ENCODE measurements around the gene C19orf47.
"Not testable (repeated sequence)": the region's sequence is repeated elsewhere in the genome, so short reads cannot be mapped to it uniquely, and the experiment has no call there.

Gene C19orf47

GRCh38 chr19:40336601-40336900 is 11.6 kb downstream of the C19orf47 start:
- TF ChIP-seq, protein P1, sequence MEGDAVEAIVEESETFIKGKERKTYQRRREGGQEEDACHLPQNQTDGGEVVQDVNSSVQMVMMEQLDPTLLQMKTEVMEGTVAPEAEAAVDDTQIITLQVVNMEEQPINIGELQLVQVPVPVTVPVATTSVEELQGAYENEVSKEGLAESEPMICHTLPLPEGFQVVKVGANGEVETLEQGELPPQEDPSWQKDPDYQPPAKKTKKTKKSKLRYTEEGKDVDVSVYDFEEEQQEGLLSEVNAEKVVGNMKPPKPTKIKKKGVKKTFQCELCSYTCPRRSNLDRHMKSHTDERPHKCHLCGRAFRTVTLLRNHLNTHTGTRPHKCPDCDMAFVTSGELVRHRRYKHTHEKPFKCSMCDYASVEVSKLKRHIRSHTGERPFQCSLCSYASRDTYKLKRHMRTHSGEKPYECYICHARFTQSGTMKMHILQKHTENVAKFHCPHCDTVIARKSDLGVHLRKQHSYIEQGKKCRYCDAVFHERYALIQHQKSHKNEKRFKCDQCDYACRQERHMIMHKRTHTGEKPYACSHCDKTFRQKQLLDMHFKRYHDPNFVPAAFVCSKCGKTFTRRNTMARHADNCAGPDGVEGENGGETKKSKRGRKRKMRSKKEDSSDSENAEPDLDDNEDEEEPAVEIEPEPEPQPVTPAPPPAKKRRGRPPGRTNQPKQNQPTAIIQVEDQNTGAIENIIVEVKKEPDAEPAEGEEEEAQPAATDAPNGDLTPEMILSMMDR (IDR thresholded peaks at IDR 0.05; ENCODE audit: borderline replicate concordance, insufficient read depth, low read depth, low read length) = no peak
- no peak overlapping the region for H3K4me3 ChIP-seq (ENCODE audit: low read depth, low read length)

GRCh38 chr19:40335855-40336600 is 12.2 kb downstream of the C19orf47 start:
- no peak overlapping the region for H3K4me3 ChIP-seq (ENCODE audit: low read depth, low read length)
- TF ChIP-seq, protein P1 (IDR thresholded peaks at IDR 0.05; ENCODE audit: borderline replicate concordance, insufficient read depth, low read depth, low read length) = no peak

- H3K4me3 ChIP-seq (ENCODE audit: low read depth, low read length) = no peak overlapping the region
- TF ChIP-seq, protein P1 (IDR thresholded peaks at IDR 0.05; ENCODE audit: borderline replicate concordance, insufficient read depth, low read depth, low read length) = no peak
Observed at GRCh38 chr19:40335101-40335500, 13.1 kb downstream of the C19orf47 start.

- not testable (repeated sequence) for H3K4me3 ChIP-seq (ENCODE audit: low read depth, low read length)
Observed at GRCh38 chr19:40333083-40333482, 15.1 kb downstream of the C19orf47 start.

DNA sequence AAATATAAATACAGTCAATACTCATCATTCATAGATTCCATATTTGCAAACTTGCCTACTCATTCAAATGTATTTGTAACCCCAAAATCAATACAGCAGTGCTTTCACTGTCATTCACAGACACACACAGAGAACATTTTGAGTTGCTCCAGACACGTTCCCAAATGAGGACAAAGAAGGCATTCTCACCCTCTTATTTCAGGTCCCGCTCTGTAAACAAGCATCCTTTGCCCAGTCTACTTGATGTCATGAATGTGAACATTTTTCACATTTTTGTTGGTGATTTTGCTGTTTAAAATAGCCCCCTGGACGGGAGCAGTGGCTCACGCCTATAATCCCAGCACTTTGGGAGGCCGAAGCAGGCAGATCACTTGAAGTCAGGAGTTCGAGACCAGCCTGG is 15.5 kb downstream of the C19orf47 start:
- TF ChIP-seq, protein P1 (IDR thresholded peaks at IDR 0.05; ENCODE audit: borderline replicate concordance, insufficient read depth, low read depth, low read length) = no peak

GRCh38 chr19:40331052-40331451 is 17.1 kb downstream of the C19orf47 start:
- TF ChIP-seq, protein P1 (IDR thresholded peaks at IDR 0.05; ENCODE audit: borderline replicate concordance, insufficient read depth, low read depth, low read length) = no peak
- H3K4me3 ChIP-seq (ENCODE audit: low read depth, low read length) = no peak overlapping the region

More for the DNA sequence above, 15.5 kb downstream of the C19orf47 start:
- no peak overlapping the region for H3K4me3 ChIP-seq (ENCODE audit: low read depth, low read length)

DNA sequence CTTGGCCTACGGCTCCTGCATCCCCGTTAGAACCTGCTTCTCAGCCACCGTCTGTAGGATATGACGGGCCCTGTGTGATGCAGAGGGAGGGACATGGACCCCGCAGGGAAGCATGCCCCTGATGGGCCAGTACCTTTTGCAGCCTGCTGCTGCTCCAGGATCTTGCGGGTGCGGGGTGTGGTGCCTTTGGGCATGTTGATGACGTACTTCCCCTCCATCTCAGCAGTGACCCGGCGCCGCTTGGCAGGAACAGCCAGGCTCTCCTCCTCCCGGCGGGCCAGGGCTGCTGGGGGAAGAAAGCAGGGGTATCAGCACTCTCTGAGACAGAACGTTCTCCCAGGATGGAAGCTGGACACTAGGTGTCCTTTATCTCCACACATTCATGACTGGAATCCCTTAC is 22.0 kb downstream of the C19orf47 start:
- TF ChIP-seq, protein P1 (IDR thresholded peaks at IDR 0.05; ENCODE audit: borderline replicate concordance, insufficient read depth, low read depth, low read length) = no peak

More for the DNA sequence above, 22.0 kb downstream of the C19orf47 start:
- H3K4me3 ChIP-seq (ENCODE audit: low read depth, low read length) = no peak overlapping the region

Data from GM12875 (cell line).